IPS DF 6.9 (cell line): Measurements from ENCODE around the gene RSPH9.

Source experiments
- DNase-seq: peaks from one replicate; pipeline ENCODE4 v3.0.0-alpha.2; 2013; ENCODE audit warnings: low read depth, low spot score
- H3K27ac ChIP-seq: one replicate; pipeline ENCODE4 v1.5.1; 2013; ENCODE audit warnings: low read length, control low read depth
- H3K27me3 ChIP-seq: 2 replicates; pipeline ENCODE4 v1.6.1; 2013; ENCODE audit warnings: mild to moderate bottlenecking, low read length; ENCODE audit not compliant: control insufficient read depth, insufficient read depth
- H3K36me3 ChIP-seq: 2 replicates; pipeline ENCODE4 v1.6.1; 2013; ENCODE audit warnings: low read length; ENCODE audit not compliant: control insufficient read depth, insufficient read depth
- H3K4me1 ChIP-seq: 2 replicates; pipeline ENCODE4 v1.6.1; 2013; ENCODE audit warnings: low read length; ENCODE audit not compliant: control insufficient read depth, insufficient read depth
- H3K4me3 ChIP-seq: 2 replicates; pipeline ENCODE4 v1.5.1; 2013; ENCODE audit warnings: mild to moderate bottlenecking, low read length
- H3K9me3 ChIP-seq: 2 replicates; pipeline ENCODE4 v1.6.1; 2013; ENCODE audit warnings: low read length, inconsistent platforms; ENCODE audit not compliant: control insufficient read depth, insufficient read depth
- WGBS: extraction: QIAGEN DNeasy Blood & Tissue Kit; methylation state at CpG from one replicate; pipeline ENCODE4 v1.1.7; 2013; ENCODE audit warnings: mixed read lengths, missing lambda C conversion rate; ENCODE audit not compliant: insufficient read length, insufficient coverage; 5-methylcytosine and 5-hydroxymethylcytosine counted together

RSPH9 gene

DNA sequence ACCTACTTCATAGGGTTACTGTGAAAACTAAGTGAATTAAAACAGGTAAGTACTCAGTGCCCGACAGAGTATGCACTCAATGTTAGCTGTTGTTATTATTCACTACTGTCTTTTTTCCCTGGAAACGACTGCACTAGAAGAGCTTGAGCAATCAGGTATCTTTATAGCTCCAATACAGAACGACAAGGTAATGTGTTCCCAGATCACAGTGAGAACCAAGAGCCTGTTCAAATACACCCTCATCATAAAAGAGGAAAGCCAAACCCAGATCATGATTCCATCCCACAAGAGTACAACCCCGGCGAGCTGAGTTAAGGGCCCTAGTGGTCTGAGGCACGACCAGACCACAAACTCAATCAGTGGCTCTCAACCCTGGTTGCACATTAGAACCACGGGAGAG, 32.9 kb downstream of the RSPH9 start:
- no peaks in the 10 kb centered on the region for H3K4me1 ChIP-seq
- H3K9me3 ChIP-seq, result no peaks in the 10 kb centered on the region
- no peak overlapping the region for H3K4me3 ChIP-seq
- no peak for DNase-seq
- H3K36me3 ChIP-seq, result peaks cover 42% of the 10 kb centered on the region
- no peaks in the 10 kb centered on the region for H3K27me3 ChIP-seq
- H3K27ac ChIP-seq, result no peak overlapping the region
- no CpG with 5 or more reads among the region's 7 CpGs for WGBS

GRCh38 chr6:43678341-43678740, 33.5 kb downstream of the RSPH9 start:
- H3K9me3 ChIP-seq, result no peaks in the 10 kb centered on the region
- peaks cover 40% of the 10 kb centered on the region for H3K36me3 ChIP-seq
- H3K4me3 ChIP-seq, result no peak overlapping the region
- no CpG with 5 or more reads among the region's 7 CpGs for WGBS
- no peaks in the 10 kb centered on the region for H3K4me1 ChIP-seq
- no peaks in the 10 kb centered on the region for H3K27me3 ChIP-seq
- no peak overlapping the region for H3K27ac ChIP-seq
- DNase-seq, result no peak

GRCh38 chr6:43679057-43679456, 34.2 kb downstream of the RSPH9 start:
- Histone ChIP-seq H3K4me1 (no peaks in the 10 kb centered on the region), H3K4me3 (no peak overlapping the region), H3K36me3 (peaks cover 33% of the 10 kb centered on the region), H3K27ac (no peak overlapping the region), H3K27me3 (no peaks in the 10 kb centered on the region), H3K9me3 (no peaks in the 10 kb centered on the region)
- no peak for DNase-seq
- no CpG with 5 or more reads among the region's 6 CpGs for WGBS

DNA sequence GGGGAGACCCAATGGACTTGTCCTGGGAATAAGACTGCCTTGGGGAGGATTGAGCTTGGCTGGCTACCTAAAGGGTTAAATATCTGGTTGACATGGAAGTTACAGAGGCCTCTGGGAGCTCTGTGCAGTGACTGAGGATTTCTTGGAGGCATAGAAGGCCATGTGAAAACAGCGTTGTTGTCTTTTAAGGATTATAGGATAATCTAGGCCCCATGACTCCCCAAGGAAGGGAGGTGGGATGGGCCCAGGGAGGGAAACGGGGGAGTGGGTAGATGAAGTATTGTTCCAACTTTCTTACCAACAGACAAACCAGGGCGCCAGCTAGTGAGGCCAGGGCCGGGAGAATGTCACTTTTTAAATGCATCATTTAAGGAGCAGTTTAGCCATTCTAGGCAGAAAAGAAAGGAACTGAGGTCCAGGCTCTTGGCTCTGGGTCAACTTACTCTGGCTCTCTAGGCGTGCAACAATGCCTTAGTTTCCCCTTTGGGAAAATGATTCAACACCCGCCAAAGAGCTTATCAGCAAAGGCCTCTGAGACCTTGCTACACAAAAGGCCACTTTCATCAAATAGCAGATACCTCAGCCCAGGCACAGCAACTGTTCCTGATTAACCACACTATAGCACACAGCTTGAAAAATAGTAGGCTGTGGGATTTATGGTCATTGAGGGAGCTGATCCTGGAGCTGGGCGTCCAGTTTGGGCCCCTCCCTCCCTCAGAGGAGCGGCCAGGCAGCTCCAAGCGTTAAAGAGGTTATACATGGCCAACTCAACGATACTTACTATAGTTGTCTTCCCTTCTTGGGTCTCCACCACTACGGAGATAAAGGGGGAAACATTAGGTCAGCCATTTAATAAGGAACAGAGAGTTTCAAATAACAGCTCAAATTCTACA, 35.7 kb downstream of the RSPH9 start:
- WGBS, result no CpG with 5 or more reads among the region's 11 CpGs
- H3K4me3 ChIP-seq, result no peak overlapping the region
- no peaks in the 10 kb centered on the region for H3K9me3 ChIP-seq
- peaks cover 21% of the 10 kb centered on the region for H3K36me3 ChIP-seq
- no peak for DNase-seq
- no peak overlapping the region for H3K27ac ChIP-seq
- no peaks in the 10 kb centered on the region for H3K4me1 ChIP-seq
- no peaks in the 10 kb centered on the region for H3K27me3 ChIP-seq

DNA sequence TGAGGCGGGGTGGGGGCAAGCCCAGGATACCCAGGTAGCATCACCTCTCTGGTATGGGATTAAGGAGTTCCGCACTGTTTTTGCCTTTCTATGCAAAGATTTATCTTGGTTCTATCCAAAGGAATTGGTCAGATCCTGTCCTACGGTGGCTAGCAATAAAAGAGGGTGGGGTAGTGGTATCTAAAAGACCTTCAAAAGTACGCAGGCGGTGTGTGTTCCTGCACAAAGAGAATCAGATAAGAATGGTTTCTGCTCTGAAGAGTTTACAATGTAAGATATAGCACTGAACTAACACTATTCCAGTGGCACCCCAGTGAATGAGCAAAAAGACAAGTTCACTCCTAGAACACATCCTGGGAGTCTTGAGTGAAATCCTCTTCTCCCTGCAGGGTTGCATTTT, 36.5 kb downstream of the RSPH9 start:
- H3K9me3 ChIP-seq, result no peaks in the 10 kb centered on the region
- no CpG with 5 or more reads among the region's 5 CpGs for WGBS
- H3K27ac ChIP-seq, result no peak overlapping the region
- no peaks in the 10 kb centered on the region for H3K4me1 ChIP-seq
- H3K36me3 ChIP-seq, result peaks cover 21% of the 10 kb centered on the region
- no peak for DNase-seq
- H3K4me3 ChIP-seq, result no peak overlapping the region
- no peaks in the 10 kb centered on the region for H3K27me3 ChIP-seq

DNA sequence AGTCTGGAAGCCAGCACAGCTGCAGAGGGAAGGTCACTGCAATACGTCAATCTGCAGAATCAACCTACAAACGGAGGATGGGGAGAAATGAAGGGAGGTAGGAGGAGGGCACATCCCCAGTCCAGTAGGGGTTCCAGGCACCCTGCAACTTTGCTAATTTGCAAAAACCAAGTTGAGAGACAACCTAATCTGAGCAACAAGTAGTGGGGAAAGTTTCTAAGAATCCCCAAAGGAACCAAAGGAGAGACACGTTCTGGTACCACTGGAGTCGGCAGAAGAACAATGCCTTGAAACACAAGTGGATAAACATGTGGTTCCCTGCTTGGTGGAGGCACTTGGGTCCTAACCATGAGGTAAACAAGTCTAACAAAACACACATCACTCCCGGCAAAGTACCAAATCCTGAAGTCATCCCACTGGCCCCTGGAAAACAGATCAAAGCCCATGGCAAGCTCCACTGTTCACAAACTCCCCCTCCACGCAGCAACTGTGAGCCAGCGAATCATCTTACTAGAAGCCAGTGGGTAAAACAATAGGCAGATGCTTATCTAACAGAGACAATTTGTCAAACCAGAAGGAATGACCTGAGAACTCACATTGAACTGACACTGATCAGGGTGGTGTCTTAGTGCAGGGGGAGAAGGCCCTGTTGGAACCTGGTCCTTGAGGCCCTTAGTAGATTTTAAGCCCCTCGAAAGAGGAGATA, 38.0 kb downstream of the RSPH9 start:
- no peak overlapping the region for H3K4me3 ChIP-seq
- no peaks in the 10 kb centered on the region for H3K27me3 ChIP-seq
- DNase-seq, result no peak
- peaks cover 15% of the 10 kb centered on the region for H3K36me3 ChIP-seq
- H3K4me1 ChIP-seq, result 0 out of 2 replicates have a peak, but pooled peaks cover 1% of the 10 kb centered on the region
- H3K27ac ChIP-seq, result no peak overlapping the region
- no peaks in the 10 kb centered on the region for H3K9me3 ChIP-seq
- no CpG with 5 or more reads among the region's 8 CpGs for WGBS

- Histone ChIP-seq H3K4me3 (no peak overlapping the region), H3K4me1 (0 out of 2 replicates have a peak, but pooled peaks cover 1% of the 10 kb centered on the region), H3K36me3 (peaks cover 7% of the 10 kb centered on the region), H3K9me3 (no peaks in the 10 kb centered on the region), H3K27me3 (no peaks in the 10 kb centered on the region), H3K27ac (no peak overlapping the region)
- no peak for DNase-seq
- whole genome bisulfite sequencing, result no CpG with 5 or more reads among the region's 1 CpG
Observed at GRCh38 chr6:43683708-43684455, 39.0 kb downstream of the RSPH9 start.

DNA sequence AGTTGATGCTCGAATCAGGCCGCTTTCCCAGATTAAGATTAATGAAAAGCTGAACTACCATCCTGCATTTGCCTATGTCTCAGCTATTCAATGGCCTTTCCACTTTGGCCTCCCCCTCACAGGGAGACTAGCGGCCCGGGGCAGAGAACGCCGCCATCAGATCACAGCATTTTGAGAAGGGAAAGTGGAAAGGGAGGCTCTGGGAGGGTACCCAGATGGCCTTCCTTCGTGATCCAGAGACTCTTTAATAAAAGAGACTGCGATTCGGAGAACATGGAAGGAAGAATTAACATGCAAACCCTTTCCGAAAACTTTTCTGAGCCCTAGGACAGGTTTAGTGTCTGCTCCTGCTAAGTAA, 42.2 kb downstream of the RSPH9 start:
- Histone ChIP-seq H3K9me3 (no peaks in the 10 kb centered on the region), H3K27ac (no peak overlapping the region)
- no CpG with 5 or more reads among the region's 10 CpGs for WGBS

GRCh38 chr6:43687437-43688347, 42.9 kb downstream of the RSPH9 start, which contains the start of gene MRPS18A:
TSS of gene MRPS18A (minus strand) at chr6:43687791. CDS start at chr6:43687779, 12 bp downstream.
- Histone ChIP-seq H3K36me3 (no peaks in the 10 kb centered on the region), H3K4me1 (0 out of 2 replicates have a peak, but pooled peaks cover 1% of the 10 kb centered on the region), H3K27ac (no peak within 1 kb of the TSS), H3K27me3 (no peaks in the 10 kb centered on the region), H3K9me3 (no peaks in the 10 kb centered on the region), H3K4me3 (peak within 1 kb of the TSS; percentile 86)
- WGBS, result no CpG with 5 or more reads among the region's 43 CpGs
- DNase-seq, result no peak

More for the DNA sequence above, 42.2 kb downstream of the RSPH9 start:
- Histone ChIP-seq H3K36me3 (no peaks in the 10 kb centered on the region), H3K4me3 (peak overlapping the region; percentile 86; the same call in 1 of the 2 replicates), H3K27me3 (no peaks in the 10 kb centered on the region), H3K4me1 (0 out of 2 replicates have a peak, but pooled peaks cover 1% of the 10 kb centered on the region)
- no peak for DNase-seq
